Osteocyte (in vitro differentiated cells): Measurements from ENCODE around the gene TRPV4. TPM values are rescaled to one million over a fixed set of nuclear protein-coding genes. Genes with fewer than 3 reads are reported as not detected.

Experiments
- DNase-seq: peaks from one replicate; pipeline ENCODE4 v3.0.0; 2021; ENCODE audit warnings: mixed read lengths; ENCODE audit not compliant: unreplicated experiment; ENCODE audit errors: extremely low spot score
- H3K27ac Mint-ChIP-seq: one replicate; pipeline ENCODE4 v1.8.0; 2021; ENCODE audit warnings: mild to moderate bottlenecking, mixed read lengths; ENCODE audit not compliant: unreplicated experiment
- H3K27me3 Mint-ChIP-seq: one replicate; pipeline ENCODE4 v1.8.0; 2021; ENCODE audit warnings: mixed read lengths; ENCODE audit not compliant: unreplicated experiment
- H3K36me3 Mint-ChIP-seq: one replicate; pipeline ENCODE4 v1.8.0; 2021; ENCODE audit warnings: mixed read lengths; ENCODE audit not compliant: unreplicated experiment
- H3K4me1 Mint-ChIP-seq: one replicate; pipeline ENCODE4 v1.8.0; 2021; ENCODE audit warnings: mixed read lengths; ENCODE audit not compliant: unreplicated experiment
- H3K4me3 Mint-ChIP-seq: one replicate; pipeline ENCODE4 v1.8.0; 2021; ENCODE audit warnings: mild to moderate bottlenecking, moderate library complexity, mixed read lengths; ENCODE audit not compliant: unreplicated experiment
- H3K9me3 Mint-ChIP-seq: one replicate; pipeline ENCODE4 v1.8.0; 2021; ENCODE audit warnings: mixed read lengths; ENCODE audit not compliant: unreplicated experiment
- CTCF ChIP-seq: fragments of 200-600 bp; sonication (generic); IDR thresholded peaks from 2 replicates; pipeline ENCODE4 v1.5.0; 2021; ENCODE audit warnings: antibody characterized with exemption, mild to moderate bottlenecking, moderate library complexity
- total RNA-seq: library from RNA; stranded (reverse); gene quantifications from 2 replicates; pipeline ENCODE4 v1.2.1, GENCODE V29; 2021

The TRPV4 gene
- total RNA-seq, 1 donor from 2014 or later = 1.6 TPM

GRCh38 chr12:109798691-109799090 is 34.5 kb downstream of the TRPV4 start:
- H3K36me3 Mint-ChIP-seq = no peaks in the 10 kb centered on the region
- H3K4me1 Mint-ChIP-seq = no peaks in the 10 kb centered on the region
- H3K9me3 Mint-ChIP-seq = no peaks in the 10 kb centered on the region
- TF ChIP-seq CTCF = no peak
- DNase-seq = no peak
- H3K4me3 Mint-ChIP-seq = no peak overlapping the region
- no peak overlapping the region for H3K27ac Mint-ChIP-seq
- peaks cover 8% of the 10 kb centered on the region for H3K27me3 Mint-ChIP-seq

- TF ChIP-seq CTCF = peak; percentile 23
- DNase-seq = no peak
- H3K4me1 Mint-ChIP-seq = no peaks in the 10 kb centered on the region
- H3K9me3 Mint-ChIP-seq = no peaks in the 10 kb centered on the region
- H3K27me3 Mint-ChIP-seq = peaks cover 14% of the 10 kb centered on the region
- no peak overlapping the region for H3K27ac Mint-ChIP-seq
- H3K36me3 Mint-ChIP-seq = no peaks in the 10 kb centered on the region
- H3K4me3 Mint-ChIP-seq = no peak overlapping the region
Measured at GRCh38 chr12:109797905-109798669, 35.1 kb downstream of the TRPV4 start.

GRCh38 chr12:109796057-109796456 is 37.1 kb downstream of the TRPV4 start:
- TF ChIP-seq CTCF = no peak
- Mint-ChIP-seq H3K4me3 (no peak overlapping the region), H3K4me1 (no peaks in the 10 kb centered on the region), H3K27me3 (peaks cover 17% of the 10 kb centered on the region), H3K9me3 (no peaks in the 10 kb centered on the region), H3K27ac (no peak overlapping the region), H3K36me3 (no peaks in the 10 kb centered on the region)
- DNase-seq = no peak

DNA sequence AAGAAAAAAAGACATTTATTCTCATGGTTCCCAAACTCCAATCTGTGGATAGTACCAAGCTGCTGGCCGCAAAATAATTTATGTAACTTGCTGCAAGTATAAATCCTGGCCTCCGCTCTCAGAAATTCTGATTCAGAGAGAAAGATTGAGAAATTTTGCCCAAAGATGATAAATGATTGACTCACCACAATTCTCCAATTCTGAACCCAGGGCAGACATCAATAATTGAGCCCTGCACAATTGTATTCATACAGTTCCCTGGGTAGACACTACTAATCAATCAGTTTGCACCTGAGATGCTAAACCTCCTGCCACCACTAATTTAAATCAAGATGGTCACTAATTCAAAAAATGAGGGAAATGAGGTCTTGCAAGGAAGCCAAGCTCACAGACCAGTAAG is 38.2 kb downstream of the TRPV4 start:
- no peaks in the 10 kb centered on the region for H3K36me3 Mint-ChIP-seq
- no peaks in the 10 kb centered on the region for H3K9me3 Mint-ChIP-seq
- H3K4me1 Mint-ChIP-seq = no peaks in the 10 kb centered on the region
- no peak overlapping the region for H3K27ac Mint-ChIP-seq
- no peak for DNase-seq
- H3K27me3 Mint-ChIP-seq = peaks cover 17% of the 10 kb centered on the region
- TF ChIP-seq CTCF = no peak
- H3K4me3 Mint-ChIP-seq = no peak overlapping the region

- Mint-ChIP-seq H3K27me3 (peaks cover 17% of the 10 kb centered on the region), H3K4me1 (no peaks in the 10 kb centered on the region), H3K36me3 (no peaks in the 10 kb centered on the region), H3K27ac (no peak overlapping the region), H3K4me3 (no peak overlapping the region), H3K9me3 (no peaks in the 10 kb centered on the region)
- TF ChIP-seq CTCF = no peak
- DNase-seq = no peak
Measured at GRCh38 chr12:109793826-109794501, 39.2 kb downstream of the TRPV4 start.
